Suprapubic skin (tissue), 4 donors: ENCODE results near the gene RASD1.

Experiments used
- POLR2A ChIP-seq, 2 donors: fragments of 450-650 bp; IDR thresholded peaks; one replicate each; pipeline ENCODE4 v1.6.1; 2017; ENCODE audit warnings: antibody characterized with exemption in 2 of 2, mild to moderate bottlenecking in 2 of 2, moderate library complexity in 2 of 2
- POLR2AphosphoS5 ChIP-seq, 3 donors: sonication (generic); formaldehyde crosslinking; IDR thresholded peaks; one replicate each; pipeline ENCODE4 v1.6.1; 2017; ENCODE audit warnings: antibody characterized with exemption in 3 of 3
- TF ChIP-seq, protein P1 (sequence below), 2 donors: fragments of 200-600 bp in 1 of 2; fragments of 450-650 bp in 1 of 2; sonication (generic) in 1 of 2; IDR thresholded peaks; one replicate each; pipeline ENCODE4 v1.5.1; 2016 to 2019; ENCODE audit warnings: antibody characterized with exemption in 2 of 2, mild to moderate bottlenecking in 1 of 2, moderate library complexity in 1 of 2

DNA sequence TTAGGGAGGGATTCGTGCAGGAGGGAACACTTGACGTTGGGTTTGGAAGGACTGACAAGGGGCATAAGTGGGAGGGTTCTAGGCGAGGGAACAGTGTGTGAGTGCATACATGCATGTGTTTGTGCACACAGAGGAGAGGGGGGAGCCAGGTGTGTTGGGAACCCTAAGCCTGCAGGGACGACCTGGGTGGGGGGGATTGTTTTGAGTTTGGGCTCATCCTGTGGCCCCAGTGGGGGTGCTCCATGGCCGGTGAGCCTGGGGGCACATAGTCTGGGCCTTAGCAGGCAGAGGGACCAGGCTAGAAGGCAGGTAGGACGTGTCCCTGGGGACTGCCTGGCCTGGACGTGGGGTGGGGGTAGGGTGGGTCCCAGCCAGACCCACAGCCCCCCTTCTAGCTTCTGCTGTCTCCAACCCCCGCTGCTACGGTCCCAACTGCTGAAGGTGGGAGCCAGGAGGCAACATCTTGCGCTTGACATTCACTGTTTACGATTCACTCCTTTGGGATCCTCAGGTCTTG, 11.9 kb upstream of the RASD1 start:
- TF ChIP-seq, protein P1, sequence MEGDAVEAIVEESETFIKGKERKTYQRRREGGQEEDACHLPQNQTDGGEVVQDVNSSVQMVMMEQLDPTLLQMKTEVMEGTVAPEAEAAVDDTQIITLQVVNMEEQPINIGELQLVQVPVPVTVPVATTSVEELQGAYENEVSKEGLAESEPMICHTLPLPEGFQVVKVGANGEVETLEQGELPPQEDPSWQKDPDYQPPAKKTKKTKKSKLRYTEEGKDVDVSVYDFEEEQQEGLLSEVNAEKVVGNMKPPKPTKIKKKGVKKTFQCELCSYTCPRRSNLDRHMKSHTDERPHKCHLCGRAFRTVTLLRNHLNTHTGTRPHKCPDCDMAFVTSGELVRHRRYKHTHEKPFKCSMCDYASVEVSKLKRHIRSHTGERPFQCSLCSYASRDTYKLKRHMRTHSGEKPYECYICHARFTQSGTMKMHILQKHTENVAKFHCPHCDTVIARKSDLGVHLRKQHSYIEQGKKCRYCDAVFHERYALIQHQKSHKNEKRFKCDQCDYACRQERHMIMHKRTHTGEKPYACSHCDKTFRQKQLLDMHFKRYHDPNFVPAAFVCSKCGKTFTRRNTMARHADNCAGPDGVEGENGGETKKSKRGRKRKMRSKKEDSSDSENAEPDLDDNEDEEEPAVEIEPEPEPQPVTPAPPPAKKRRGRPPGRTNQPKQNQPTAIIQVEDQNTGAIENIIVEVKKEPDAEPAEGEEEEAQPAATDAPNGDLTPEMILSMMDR (IDR thresholded peaks at IDR 0.05), result no peak
- TF ChIP-seq POLR2A (IDR thresholded peaks at IDR 0.05) (no peak), POLR2AphosphoS5 (IDR thresholded peaks at IDR 0.05) (no peak)
